Measurements from ENCODE around the gene OPCML.

The OPCML gene

GRCh38 chr11:133175103-133175502 lies 357.2 kb downstream of the OPCML start:
- no peak for TF ChIP-seq CTCF (IDR thresholded peaks at IDR 0.05; ENCODE audit: control insufficient read depth, insufficient read depth, low read depth, low read length, missing control alignments)
- no peak for DNase-seq (ENCODE audit: low read depth)
- no peak overlapping the region for H3K4me3 ChIP-seq (ENCODE audit: control insufficient read depth, low read depth, low read length)

DNA sequence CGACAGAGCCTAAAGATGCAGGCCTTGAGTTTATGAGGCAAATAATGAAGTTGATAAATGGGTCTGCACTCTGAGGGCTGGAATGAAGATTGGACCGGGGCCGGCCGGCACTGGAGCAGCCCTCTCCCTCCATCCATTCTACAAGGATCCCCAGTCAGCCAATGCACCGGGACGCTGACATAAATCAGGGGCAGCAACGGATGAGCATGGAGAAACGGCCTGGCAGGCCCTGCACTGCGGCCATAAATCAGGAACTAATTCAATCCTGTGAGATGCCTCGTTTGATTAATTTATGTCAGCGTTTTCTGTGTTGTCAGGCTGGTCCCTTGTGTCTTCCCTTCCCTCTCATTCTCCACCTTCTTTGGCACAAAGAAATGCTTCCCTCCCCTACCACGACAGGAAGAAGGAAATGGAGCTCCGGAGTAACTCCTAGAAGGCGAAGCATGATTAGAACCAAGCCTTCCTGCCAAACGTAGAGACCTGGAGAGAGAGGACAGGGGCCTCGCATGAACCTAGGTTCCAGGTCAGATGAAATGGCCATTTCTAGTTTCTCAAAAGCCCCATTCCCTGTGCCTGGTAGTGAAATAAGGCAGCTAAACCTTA lies 358.4 kb downstream of the OPCML start:
- no peak for DNase-seq (ENCODE audit: low read depth)
- no peak overlapping the region for H3K4me3 ChIP-seq (ENCODE audit: control insufficient read depth, low read depth, low read length)
- TF ChIP-seq CTCF (IDR thresholded peaks at IDR 0.05; ENCODE audit: control insufficient read depth, insufficient read depth, low read depth, low read length, missing control alignments): no peak

- no peak overlapping the region for H3K4me3 ChIP-seq (ENCODE audit: control insufficient read depth, low read depth, low read length)
- no peak for DNase-seq (ENCODE audit: low read depth)
- no peak for TF ChIP-seq CTCF (IDR thresholded peaks at IDR 0.05; ENCODE audit: control insufficient read depth, insufficient read depth, low read depth, low read length, missing control alignments)
Observed at GRCh38 chr11:133172349-133172748, 360.0 kb downstream of the OPCML start.

GRCh38 chr11:133171374-133171773 lies 360.9 kb downstream of the OPCML start:
- no peak for TF ChIP-seq CTCF (IDR thresholded peaks at IDR 0.05; ENCODE audit: control insufficient read depth, insufficient read depth, low read depth, low read length, missing control alignments)
- no peak overlapping the region for H3K4me3 ChIP-seq (ENCODE audit: control insufficient read depth, low read depth, low read length)
- DNase-seq (ENCODE audit: low read depth): no peak

DNA sequence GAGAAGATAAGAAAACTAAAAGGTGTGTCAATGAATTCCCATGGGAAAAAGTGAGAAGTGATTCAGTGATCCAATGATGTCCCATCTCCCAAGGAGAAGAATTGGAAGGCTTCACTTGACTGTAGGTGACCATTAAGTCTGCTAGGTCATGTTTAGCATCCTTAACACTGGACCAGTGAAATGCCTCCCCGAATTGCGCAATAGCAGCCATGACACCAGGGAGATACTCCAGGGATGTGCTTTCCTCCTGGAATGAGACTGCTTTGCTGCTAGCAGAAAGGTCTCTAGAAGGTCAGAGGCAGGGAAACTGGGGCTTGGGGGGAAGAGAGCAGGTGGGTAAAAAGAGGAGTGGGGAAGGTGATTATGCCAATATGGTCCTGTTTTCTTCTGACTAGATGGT lies 364.3 kb downstream of the OPCML start:
- no peak overlapping the region for H3K4me3 ChIP-seq (ENCODE audit: control insufficient read depth, low read depth, low read length)
- TF ChIP-seq CTCF (IDR thresholded peaks at IDR 0.05; ENCODE audit: control insufficient read depth, insufficient read depth, low read depth, low read length, missing control alignments): no peak
- DNase-seq (ENCODE audit: low read depth): no peak

DNA sequence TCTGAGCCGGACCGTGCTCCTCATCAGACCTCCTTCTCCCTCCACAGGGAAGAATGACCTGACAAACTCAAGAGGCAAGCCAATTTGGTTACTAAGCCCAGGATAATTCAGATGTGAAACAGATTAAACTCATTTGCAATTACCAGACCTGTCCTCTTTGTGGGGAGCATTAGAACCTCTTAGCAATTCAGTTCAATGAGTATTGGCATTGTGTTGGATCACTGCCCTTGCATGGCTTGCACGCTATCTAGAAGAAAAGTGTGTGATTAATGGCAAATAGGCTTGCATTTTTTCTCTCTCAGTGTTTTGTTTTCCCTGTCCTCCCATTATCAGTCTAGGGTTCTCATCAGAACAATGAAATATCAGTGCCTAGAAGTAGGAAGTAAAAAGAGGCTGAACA lies 365.6 kb downstream of the OPCML start:
- no peak overlapping the region for H3K4me3 ChIP-seq (ENCODE audit: control insufficient read depth, low read depth, low read length)
- no peak for DNase-seq (ENCODE audit: low read depth)
- TF ChIP-seq CTCF (IDR thresholded peaks at IDR 0.05; ENCODE audit: control insufficient read depth, insufficient read depth, low read depth, low read length, missing control alignments): no peak

- no peak for DNase-seq (ENCODE audit: low read depth)
- no peak overlapping the region for H3K4me3 ChIP-seq (ENCODE audit: control insufficient read depth, low read depth, low read length)
Observed at GRCh38 chr11:133164986-133165385, 367.3 kb downstream of the OPCML start.

More at GRCh38 chr11:133164986-133165385, 367.3 kb downstream of the OPCML start:
- no peak for TF ChIP-seq CTCF (IDR thresholded peaks at IDR 0.05; ENCODE audit: control insufficient read depth, insufficient read depth, low read depth, low read length, missing control alignments)

Measured in AG09309 (cell line).